ENCODE results near the gene KIAA1958. TPM values are rescaled to one million over a fixed set of nuclear protein-coding genes. Genes with fewer than 3 reads are reported as not detected.

Gene KIAA1958
- total RNA-seq, result 0.66 and 0.68 TPM in 2 replicates

GRCh38 chr9:112486221-112487007, at the start of gene KIAA1958:
TSS of gene KIAA1958 (plus strand) at chr9:112486827. CDS start at chr9:112574081, 87,254 bp downstream.

DNA sequence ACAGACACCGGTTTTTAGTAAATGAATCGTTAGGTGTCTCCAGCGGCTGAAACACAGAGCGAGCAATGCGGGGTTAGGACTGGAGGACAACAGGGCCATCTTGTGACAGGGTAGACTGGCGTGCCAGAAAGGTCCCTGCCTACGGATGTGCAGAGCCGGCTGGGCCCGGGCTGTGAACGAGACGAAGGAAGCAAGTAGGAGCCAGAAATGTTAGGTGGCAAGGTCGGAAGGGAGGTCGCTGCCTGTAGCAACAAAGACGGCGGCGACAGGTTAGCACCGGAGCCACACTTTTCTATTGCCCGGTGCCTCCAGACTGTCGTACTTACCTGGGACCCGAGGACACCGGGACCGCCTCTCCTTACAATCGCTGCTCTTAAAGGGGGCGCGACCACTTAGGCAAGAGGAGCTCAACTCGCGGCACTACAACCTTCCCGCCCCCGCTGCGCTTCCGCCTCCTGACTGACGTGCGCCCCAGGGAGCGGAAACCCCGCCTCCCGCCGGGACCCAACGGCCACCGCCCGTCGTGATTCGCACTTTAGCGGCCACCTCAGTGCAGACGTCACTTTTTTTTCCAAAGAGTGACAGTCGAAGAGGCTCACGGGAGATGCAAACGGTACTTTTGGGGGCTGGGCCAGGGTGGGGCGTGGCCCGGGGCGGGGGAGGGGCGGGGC, 231.2 kb downstream of the KIAA1958 start, which contains the start of gene INIP:
INIP (minus strand) TSS at position 457 of the 671 bp plus-strand sequence. CDS start 1,632 bp downstream, outside the sequence.

Other genes with a start within 250 kb of the KIAA1958 start
- gene PTBP3, start 153.2 kb upstream of the KIAA1958 start, total RNA-seq, result 12.9 and 13.4 TPM in 2 replicates
- 32.4 and 51.0 TPM in 2 replicates for gene HSDL2, start 106.7 kb upstream of the KIAA1958 start, total RNA-seq
- 17.8 and 18.8 TPM in 2 replicates for gene INIP, start 231.3 kb downstream of the KIAA1958 start, total RNA-seq

All from aortic smooth muscle cell (primary cell).